A549 (cell line): ENCODE results near the gene MAN1A2.
"Not testable (repeated sequence)": the region's sequence is repeated elsewhere in the genome, so short reads cannot be mapped to it uniquely, and the experiment has no call there.

Experiments
- CBX8 ChIP-seq: fragments of 200-600 bp; sonication (generic); IDR thresholded peaks from 2 replicates; pipeline ENCODE4 v1.6.1; 2016
- EP300 ChIP-seq, 2 experiments: fragments of >200 bp; sonication (Bioruptor Twin); formaldehyde crosslinking; IDR thresholded peaks; 2 replicates in 1 of 2; 3 replicates in 1 of 2; pipeline ENCODE4 v1.6.1; 2016 to 2017
- KDM1A ChIP-seq: fragments of 200-600 bp; sonication (generic); IDR thresholded peaks from 2 replicates; pipeline ENCODE4 v1.6.1; 2016; ENCODE audit warnings: low read depth, mild to moderate bottlenecking
- KDM5A ChIP-seq: fragments of 200-600 bp; sonication (generic); IDR thresholded peaks from 2 replicates; pipeline ENCODE4 v1.6.1; 2016; ENCODE audit warnings: antibody characterized with exemption, mild to moderate bottlenecking
- NR3C1 ChIP-seq: fragments of >200 bp; sonication (Bioruptor Twin); formaldehyde crosslinking; IDR thresholded peaks from 3 replicates; pipeline ENCODE4 v1.6.1; 2017
- POLR2A ChIP-seq: IDR thresholded peaks from 2 replicates; pipeline ENCODE4 v1.6.1; 2012; ENCODE audit warnings: mild to moderate bottlenecking, low read length
- SREBF2 ChIP-seq: fragments of 450-650 bp; IDR thresholded peaks from 2 replicates; pipeline ENCODE4 v1.6.1; 2014; ENCODE audit warnings: mild to moderate bottlenecking, moderate library complexity
- TF ChIP-seq, protein P1 (sequence below): fragments of >200 bp; sonication (Bioruptor Twin); formaldehyde crosslinking; IDR thresholded peaks from 3 replicates; pipeline ENCODE4 v1.5.1; 2016

DNA sequence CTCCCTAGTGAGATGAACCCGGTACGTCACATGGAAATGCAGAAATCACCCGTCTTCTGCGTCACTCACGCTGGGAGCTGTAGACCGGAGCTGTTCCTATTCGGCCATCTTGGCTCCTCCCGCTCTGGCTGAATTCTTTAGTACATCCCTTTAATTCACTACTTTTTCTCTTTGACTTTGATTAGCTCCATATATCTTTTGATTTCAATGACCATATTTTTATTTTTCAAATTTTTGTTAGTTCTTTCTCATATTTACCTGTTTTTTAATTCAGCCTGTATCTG lies 8.7 kb upstream of the MAN1A2 start:
- not testable (repeated sequence) for TF ChIP-seq NR3C1; SREBF2; EP300 (IDR thresholded peaks at IDR 0.05); KDM1A; CBX8; KDM5A; POLR2A
- TF ChIP-seq, protein P1, sequence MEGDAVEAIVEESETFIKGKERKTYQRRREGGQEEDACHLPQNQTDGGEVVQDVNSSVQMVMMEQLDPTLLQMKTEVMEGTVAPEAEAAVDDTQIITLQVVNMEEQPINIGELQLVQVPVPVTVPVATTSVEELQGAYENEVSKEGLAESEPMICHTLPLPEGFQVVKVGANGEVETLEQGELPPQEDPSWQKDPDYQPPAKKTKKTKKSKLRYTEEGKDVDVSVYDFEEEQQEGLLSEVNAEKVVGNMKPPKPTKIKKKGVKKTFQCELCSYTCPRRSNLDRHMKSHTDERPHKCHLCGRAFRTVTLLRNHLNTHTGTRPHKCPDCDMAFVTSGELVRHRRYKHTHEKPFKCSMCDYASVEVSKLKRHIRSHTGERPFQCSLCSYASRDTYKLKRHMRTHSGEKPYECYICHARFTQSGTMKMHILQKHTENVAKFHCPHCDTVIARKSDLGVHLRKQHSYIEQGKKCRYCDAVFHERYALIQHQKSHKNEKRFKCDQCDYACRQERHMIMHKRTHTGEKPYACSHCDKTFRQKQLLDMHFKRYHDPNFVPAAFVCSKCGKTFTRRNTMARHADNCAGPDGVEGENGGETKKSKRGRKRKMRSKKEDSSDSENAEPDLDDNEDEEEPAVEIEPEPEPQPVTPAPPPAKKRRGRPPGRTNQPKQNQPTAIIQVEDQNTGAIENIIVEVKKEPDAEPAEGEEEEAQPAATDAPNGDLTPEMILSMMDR = not testable (repeated sequence)
